ENCODE results near the gene MAF.

MAF gene

GRCh38 chr16:79600638-79601091 is at the start of gene MAF:
MAF (minus strand) TSS chr16:79600737; CDS start chr16:79599902, 835 bp downstream.
- Histone ChIP-seq H3K4me3 (ENCODE audit: low read depth in 1 of 2, low read length in 2 of 2) (peak within 1 kb of the TSS; percentile 76 to 79), H3K9ac (ENCODE audit: low read length) (peak within 1 kb of the TSS; percentile 81), H3K27ac (ENCODE audit: low read depth, low read length) (peak within 1 kb of the TSS; percentile 90), H3K4me1 (ENCODE audit: insufficient read depth, low read length) (peaks cover 6% of the 10 kb centered on the region), H3K36me3 (ENCODE audit: insufficient read depth, low read length) (no peaks in the 10 kb centered on the region), H3K9me3 (ENCODE audit: low read length) (no peaks in the 10 kb centered on the region), H3K27me3 (ENCODE audit: control insufficient read depth in 1 of 2, insufficient read depth in 2 of 2, low read length in 2 of 2) (no peaks in the 10 kb centered on the region)

DNA sequence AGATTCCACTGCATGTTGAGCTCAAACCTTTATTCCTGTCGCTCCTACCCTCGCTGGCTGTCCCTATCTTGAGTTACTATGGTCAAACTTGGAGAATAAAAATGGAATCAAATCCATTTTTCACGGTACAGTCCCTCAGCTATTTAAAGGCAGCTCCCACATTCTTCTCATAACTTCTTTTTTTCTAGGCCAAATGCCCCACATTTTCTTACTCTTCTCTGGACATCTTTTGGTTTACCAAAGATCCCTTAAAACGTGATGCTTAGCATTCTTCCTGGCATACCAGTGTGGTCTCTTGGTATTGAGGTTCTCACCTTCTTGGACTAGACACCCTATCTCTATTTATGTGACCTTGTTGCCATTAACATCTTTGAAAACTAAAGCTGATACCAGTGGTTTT is 48.3 kb upstream of the MAF start:
- H3K4me3 ChIP-seq (ENCODE audit: low read depth in 1 of 2, low read length in 2 of 2): no peak overlapping the region
- H3K36me3 ChIP-seq (ENCODE audit: insufficient read depth, low read length): no peaks in the 10 kb centered on the region
- H3K27ac ChIP-seq (ENCODE audit: low read depth, low read length): no peak overlapping the region
- peaks cover 4% of the 10 kb centered on the region for H3K4me1 ChIP-seq (ENCODE audit: insufficient read depth, low read length)
- no peaks in the 10 kb centered on the region for H3K27me3 ChIP-seq (ENCODE audit: control insufficient read depth in 1 of 2, insufficient read depth in 2 of 2, low read length in 2 of 2)
- no peaks in the 10 kb centered on the region for H3K9me3 ChIP-seq (ENCODE audit: low read length)
- H3K9ac ChIP-seq (ENCODE audit: low read length): no peak overlapping the region

DNA sequence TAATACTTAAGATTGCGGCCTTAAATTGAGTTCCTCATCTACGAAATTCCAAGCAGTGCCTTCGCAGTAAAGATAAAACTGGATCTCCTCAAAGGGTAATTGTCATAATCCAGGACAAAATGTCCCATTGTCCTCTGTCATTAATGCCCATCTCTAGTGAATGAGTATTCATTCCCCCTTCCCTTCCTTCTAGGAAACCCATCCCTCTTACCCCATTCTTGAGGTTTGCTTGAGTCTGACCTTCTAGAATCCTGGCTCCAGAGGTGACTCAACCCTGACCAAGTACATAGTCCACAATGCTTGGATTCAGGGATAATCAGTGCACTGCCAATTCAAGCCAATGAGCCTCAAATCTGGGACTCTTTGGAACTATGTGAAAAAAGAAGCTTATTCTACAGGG is 47.0 kb upstream of the MAF start:
- Histone ChIP-seq H3K4me3 (ENCODE audit: low read depth in 1 of 2, low read length in 2 of 2) (no peak overlapping the region), H3K27me3 (ENCODE audit: control insufficient read depth in 1 of 2, insufficient read depth in 2 of 2, low read length in 2 of 2) (no peaks in the 10 kb centered on the region), H3K9me3 (ENCODE audit: low read length) (no peaks in the 10 kb centered on the region), H3K36me3 (ENCODE audit: insufficient read depth, low read length) (no peaks in the 10 kb centered on the region), H3K4me1 (ENCODE audit: insufficient read depth, low read length) (peaks cover 4% of the 10 kb centered on the region), H3K27ac (ENCODE audit: low read depth, low read length) (no peak overlapping the region), H3K9ac (ENCODE audit: low read length) (no peak overlapping the region)

DNA sequence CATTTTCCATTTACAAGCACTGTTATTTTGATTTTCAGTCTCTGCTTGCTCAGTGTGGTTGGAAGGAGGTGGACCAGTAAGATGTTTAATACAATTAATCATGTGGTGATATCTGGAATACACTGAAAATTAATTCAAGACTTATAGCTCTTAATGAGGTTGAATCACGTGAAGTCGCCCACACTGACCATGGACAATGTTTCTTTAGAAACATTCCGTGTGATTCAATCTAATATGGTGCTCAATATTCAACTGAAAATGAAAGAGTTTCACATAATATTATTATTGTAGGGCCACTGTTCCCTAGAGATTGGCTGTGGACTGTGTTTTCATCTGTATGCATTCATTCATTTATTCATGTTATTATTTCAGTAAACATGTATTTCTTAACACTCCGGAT is 45.2 kb upstream of the MAF start:
- Histone ChIP-seq H3K27me3 (ENCODE audit: control insufficient read depth in 1 of 2, insufficient read depth in 2 of 2, low read length in 2 of 2) (no peaks in the 10 kb centered on the region), H3K27ac (ENCODE audit: low read depth, low read length) (no peak overlapping the region), H3K4me3 (ENCODE audit: low read depth in 1 of 2, low read length in 2 of 2) (no peak overlapping the region), H3K4me1 (ENCODE audit: insufficient read depth, low read length) (no peaks in the 10 kb centered on the region), H3K36me3 (ENCODE audit: insufficient read depth, low read length) (no peaks in the 10 kb centered on the region), H3K9me3 (ENCODE audit: low read length) (no peaks in the 10 kb centered on the region), H3K9ac (ENCODE audit: low read length) (no peak overlapping the region)

GRCh38 chr16:79644971-79645667 is 44.6 kb upstream of the MAF start:
- no peak overlapping the region for H3K27ac ChIP-seq (ENCODE audit: low read depth, low read length)

DNA sequence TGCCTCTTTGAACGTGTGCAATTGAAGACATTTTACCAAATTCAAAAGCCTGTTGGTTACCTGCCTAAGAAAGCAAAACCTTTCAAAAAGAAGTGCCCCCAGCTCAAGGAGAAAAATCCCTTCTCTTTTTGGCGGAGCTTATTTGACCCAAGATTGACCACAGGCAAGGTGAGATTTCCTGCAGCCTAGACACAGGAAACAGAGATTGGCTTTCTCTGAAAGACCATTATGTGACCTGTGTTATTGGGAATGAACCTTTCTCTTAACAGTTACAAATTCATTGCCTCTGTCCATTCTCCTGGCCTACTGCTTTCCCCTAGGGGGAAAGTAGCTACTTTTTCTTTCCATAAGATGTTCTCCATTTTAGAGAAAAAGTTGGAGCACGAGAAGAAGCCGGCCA is 42.1 kb upstream of the MAF start:
- Histone ChIP-seq H3K4me3 (ENCODE audit: low read depth in 1 of 2, low read length in 2 of 2) (no peak overlapping the region), H3K36me3 (ENCODE audit: insufficient read depth, low read length) (no peaks in the 10 kb centered on the region), H3K27ac (ENCODE audit: low read depth, low read length) (no peak overlapping the region), H3K4me1 (ENCODE audit: insufficient read depth, low read length) (no peaks in the 10 kb centered on the region), H3K27me3 (ENCODE audit: control insufficient read depth in 1 of 2, insufficient read depth in 2 of 2, low read length in 2 of 2) (no peaks in the 10 kb centered on the region), H3K9me3 (ENCODE audit: low read length) (no peaks in the 10 kb centered on the region), H3K9ac (ENCODE audit: low read length) (no peak overlapping the region)

More at GRCh38 chr16:79644971-79645667, 44.6 kb upstream of the MAF start:
- Histone ChIP-seq H3K27me3 (ENCODE audit: control insufficient read depth in 1 of 2, insufficient read depth in 2 of 2, low read length in 2 of 2) (no peaks in the 10 kb centered on the region), H3K4me1 (ENCODE audit: insufficient read depth, low read length) (no peaks in the 10 kb centered on the region), H3K4me3 (ENCODE audit: low read depth in 1 of 2, low read length in 2 of 2) (no peak overlapping the region), H3K36me3 (ENCODE audit: insufficient read depth, low read length) (no peaks in the 10 kb centered on the region), H3K9ac (ENCODE audit: low read length) (no peak overlapping the region), H3K9me3 (ENCODE audit: low read length) (no peaks in the 10 kb centered on the region)

DNA sequence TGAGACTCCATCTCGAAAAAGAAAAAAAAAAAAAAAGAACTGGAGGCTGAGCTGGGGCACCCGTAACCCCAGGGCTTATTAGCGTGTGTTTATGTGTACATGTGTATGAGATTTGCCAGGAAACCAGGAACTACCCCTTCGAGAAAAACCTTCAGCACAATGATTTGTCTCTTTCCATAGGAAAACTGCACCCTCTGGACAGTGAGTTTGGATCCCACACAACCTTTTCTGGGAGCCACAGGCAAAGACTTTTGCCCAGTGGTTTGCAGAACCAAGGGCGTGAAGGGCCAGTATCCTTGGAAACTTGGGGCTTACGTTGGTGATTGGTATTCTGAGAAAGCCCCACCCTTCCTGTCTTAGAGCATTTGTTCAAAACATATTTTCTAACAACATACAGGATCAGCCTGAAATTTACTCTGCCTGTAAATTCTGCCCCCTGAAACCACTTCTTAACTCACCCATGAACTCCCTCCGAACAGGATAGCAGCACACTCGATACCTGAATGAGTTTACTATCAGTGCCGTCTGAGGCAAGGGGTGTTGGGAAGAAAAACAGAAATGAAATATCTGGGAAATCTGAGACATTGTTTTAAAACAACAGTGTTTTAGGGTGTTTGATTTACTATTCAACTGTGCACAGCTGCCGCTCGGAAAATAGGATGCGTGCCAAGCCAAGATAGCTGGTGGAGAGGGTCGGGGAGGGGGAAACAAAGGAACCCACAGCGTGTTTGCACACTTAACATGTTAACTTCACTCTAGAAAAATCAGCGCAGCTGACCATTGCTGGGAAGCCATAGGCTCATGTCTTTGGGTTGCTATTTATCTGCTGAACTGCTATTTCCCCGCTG is 40.2 kb upstream of the MAF start:
- H3K4me3 ChIP-seq (ENCODE audit: low read depth in 1 of 2, low read length in 2 of 2): no peak overlapping the region
- no peaks in the 10 kb centered on the region for H3K27me3 ChIP-seq (ENCODE audit: control insufficient read depth in 1 of 2, insufficient read depth in 2 of 2, low read length in 2 of 2)
- H3K36me3 ChIP-seq (ENCODE audit: insufficient read depth, low read length): no peaks in the 10 kb centered on the region
- no peak overlapping the region for H3K27ac ChIP-seq (ENCODE audit: low read depth, low read length)
- no peaks in the 10 kb centered on the region for H3K9me3 ChIP-seq (ENCODE audit: low read length)
- no peak overlapping the region for H3K9ac ChIP-seq (ENCODE audit: low read length)
- H3K4me1 ChIP-seq (ENCODE audit: insufficient read depth, low read length): no peaks in the 10 kb centered on the region

DNA sequence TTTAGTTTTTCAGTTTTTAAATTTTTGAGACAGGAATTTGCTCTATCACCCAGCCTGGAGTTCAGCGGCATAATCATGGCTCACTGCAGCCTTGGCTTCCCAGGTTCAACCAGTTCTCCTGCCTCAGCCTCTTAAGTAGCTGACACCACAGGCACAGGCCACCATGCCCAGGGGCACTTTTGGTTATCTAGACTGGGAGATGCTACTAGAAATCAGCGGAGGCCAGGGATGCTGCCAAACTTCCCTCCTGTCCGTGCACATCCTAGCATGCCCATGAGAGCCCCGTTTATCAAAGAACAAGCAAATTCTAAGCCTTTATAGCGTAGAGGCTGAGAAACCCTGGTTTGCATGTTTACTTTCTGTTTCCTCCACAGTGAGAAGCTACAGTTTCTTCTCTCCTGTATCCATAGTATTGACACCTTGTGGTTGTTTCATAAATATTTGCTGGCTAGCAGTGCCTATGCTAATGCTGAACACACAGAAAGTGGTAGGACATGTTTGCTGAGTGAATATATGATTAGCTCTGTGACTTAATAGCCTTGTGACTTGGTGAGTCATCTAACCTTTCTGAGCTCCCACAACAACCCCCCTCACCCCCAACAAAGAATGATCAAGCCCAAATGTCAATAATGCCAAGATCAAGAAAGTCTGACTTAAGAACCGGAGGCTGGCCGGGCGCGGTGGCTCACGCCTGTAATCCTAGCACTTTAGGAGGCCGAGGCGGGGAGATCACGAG is 39.2 kb upstream of the MAF start:
- H3K4me1 ChIP-seq (ENCODE audit: insufficient read depth, low read length): no peaks in the 10 kb centered on the region
- no peak overlapping the region for H3K9ac ChIP-seq (ENCODE audit: low read length)
- H3K4me3 ChIP-seq (ENCODE audit: low read depth in 1 of 2, low read length in 2 of 2): no peak overlapping the region
- H3K27ac ChIP-seq (ENCODE audit: low read depth, low read length): no peak overlapping the region
- H3K36me3 ChIP-seq (ENCODE audit: insufficient read depth, low read length): no peaks in the 10 kb centered on the region
- no peaks in the 10 kb centered on the region for H3K27me3 ChIP-seq (ENCODE audit: control insufficient read depth in 1 of 2, insufficient read depth in 2 of 2, low read length in 2 of 2)
- no peaks in the 10 kb centered on the region for H3K9me3 ChIP-seq (ENCODE audit: low read length)

- Histone ChIP-seq H3K9me3 (ENCODE audit: low read length) (no peaks in the 10 kb centered on the region), H3K36me3 (ENCODE audit: insufficient read depth, low read length) (no peaks in the 10 kb centered on the region), H3K27me3 (ENCODE audit: control insufficient read depth in 1 of 2, insufficient read depth in 2 of 2, low read length in 2 of 2) (no peaks in the 10 kb centered on the region), H3K27ac (ENCODE audit: low read depth, low read length) (no peak overlapping the region), H3K4me3 (ENCODE audit: low read depth in 1 of 2, low read length in 2 of 2) (no peak overlapping the region), H3K4me1 (ENCODE audit: insufficient read depth, low read length) (no peaks in the 10 kb centered on the region), H3K9ac (ENCODE audit: low read length) (no peak overlapping the region)
Observed at GRCh38 chr16:79638386-79638785, 37.8 kb upstream of the MAF start.

- Histone ChIP-seq H3K9ac (ENCODE audit: low read length) (no peak overlapping the region), H3K36me3 (ENCODE audit: insufficient read depth, low read length) (no peaks in the 10 kb centered on the region), H3K4me3 (ENCODE audit: low read depth in 1 of 2, low read length in 2 of 2) (no peak overlapping the region), H3K27ac (ENCODE audit: low read depth, low read length) (no peak overlapping the region), H3K9me3 (ENCODE audit: low read length) (no peaks in the 10 kb centered on the region), H3K4me1 (ENCODE audit: insufficient read depth, low read length) (no peaks in the 10 kb centered on the region), H3K27me3 (ENCODE audit: control insufficient read depth in 1 of 2, insufficient read depth in 2 of 2, low read length in 2 of 2) (no peaks in the 10 kb centered on the region)
Observed at GRCh38 chr16:79635488-79635887, 35.0 kb upstream of the MAF start.

DNA sequence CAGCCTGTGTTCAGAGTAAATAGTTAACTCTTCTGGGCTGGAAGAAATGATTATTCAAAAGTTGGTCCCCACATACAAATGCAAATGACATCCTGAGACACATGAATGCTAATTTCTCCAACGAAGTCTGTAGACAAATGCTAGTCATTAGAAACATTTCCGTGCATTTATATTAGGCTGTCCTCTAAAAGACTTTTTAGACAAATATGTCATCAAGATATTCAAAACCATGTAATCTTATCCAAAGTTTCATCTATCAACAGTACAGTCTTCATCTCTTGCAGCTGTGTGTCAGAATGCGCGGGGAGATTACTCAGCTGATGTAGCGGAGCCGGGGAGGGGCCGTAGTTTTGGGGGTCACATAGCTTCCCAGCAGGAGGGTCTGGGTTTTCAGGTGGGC is 33.8 kb upstream of the MAF start:
- H3K9ac ChIP-seq (ENCODE audit: low read length): no peak overlapping the region
- no peaks in the 10 kb centered on the region for H3K4me1 ChIP-seq (ENCODE audit: insufficient read depth, low read length)
- no peak overlapping the region for H3K4me3 ChIP-seq (ENCODE audit: low read depth in 1 of 2, low read length in 2 of 2)
- H3K36me3 ChIP-seq (ENCODE audit: insufficient read depth, low read length): no peaks in the 10 kb centered on the region
- no peaks in the 10 kb centered on the region for H3K27me3 ChIP-seq (ENCODE audit: control insufficient read depth in 1 of 2, insufficient read depth in 2 of 2, low read length in 2 of 2)
- no peaks in the 10 kb centered on the region for H3K9me3 ChIP-seq (ENCODE audit: low read length)
- H3K27ac ChIP-seq (ENCODE audit: low read depth, low read length): no peak overlapping the region
